Occipital lobe (tissue), 2 donors: ENCODE data around the gene ACOT9. TPM values are rescaled to one million over a fixed set of nuclear protein-coding genes. Genes with fewer than 3 reads are reported as not detected.
A peak's percentile ranks its signal among the peaks of the same experiment; 100 is the strongest.
"Not testable (repeated sequence)": the region's sequence is repeated elsewhere in the genome, so short reads cannot be mapped to it uniquely, and the experiment has no call there.

ENCODE experiments used
- DNase-seq: peaks from one replicate; lab custom pipeline; 2025; lab: John Stamatoyannopoulos, UW
- total RNA-seq: library from RNA; depleted of rRNA; stranded (reverse); fragments of >200 nt; gene quantifications from one replicate; pipeline ENCODE4 v1.2.3, GENCODE V29; 2014

ACOT9 gene
- total RNA-seq, 1 donor from 2014 or later = 19.5 TPM

GRCh38 chrX:23699636-23700194, 43.4 kb downstream of the ACOT9 start:
- DNase-seq = no peak

- peak; percentile 0 for DNase-seq
Observed at GRCh38 chrX:23694606-23695005, 48.5 kb downstream of the ACOT9 start.

DNA sequence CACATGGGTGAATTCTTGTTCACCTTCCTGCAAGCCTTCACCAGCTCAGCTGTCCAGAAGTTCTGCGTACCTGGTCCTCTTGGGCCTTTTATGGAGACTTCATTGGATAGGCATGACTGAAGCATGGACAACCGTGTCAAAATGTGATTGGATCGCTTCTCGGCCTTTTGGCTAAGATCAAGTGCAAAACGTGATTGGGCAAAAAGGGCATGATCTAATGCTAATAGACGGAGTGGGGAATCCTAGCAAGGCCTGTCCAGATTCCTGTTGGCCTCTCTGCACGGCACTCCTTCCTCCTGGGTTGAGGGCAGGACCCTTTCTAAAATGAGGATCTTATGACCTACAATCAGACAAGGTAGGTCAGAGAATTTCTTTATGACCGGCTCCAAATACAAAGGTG, 50.9 kb downstream of the ACOT9 start:
- no peak for DNase-seq

GRCh38 chrX:23676486-23676885, 66.6 kb downstream of the ACOT9 start:
- not testable (repeated sequence) for DNase-seq

GRCh38 chrX:23673108-23673507, 70.0 kb downstream of the ACOT9 start:
- DNase-seq = no peak

- no peak for DNase-seq
Observed at GRCh38 chrX:23670528-23670927, 72.5 kb downstream of the ACOT9 start.

DNA sequence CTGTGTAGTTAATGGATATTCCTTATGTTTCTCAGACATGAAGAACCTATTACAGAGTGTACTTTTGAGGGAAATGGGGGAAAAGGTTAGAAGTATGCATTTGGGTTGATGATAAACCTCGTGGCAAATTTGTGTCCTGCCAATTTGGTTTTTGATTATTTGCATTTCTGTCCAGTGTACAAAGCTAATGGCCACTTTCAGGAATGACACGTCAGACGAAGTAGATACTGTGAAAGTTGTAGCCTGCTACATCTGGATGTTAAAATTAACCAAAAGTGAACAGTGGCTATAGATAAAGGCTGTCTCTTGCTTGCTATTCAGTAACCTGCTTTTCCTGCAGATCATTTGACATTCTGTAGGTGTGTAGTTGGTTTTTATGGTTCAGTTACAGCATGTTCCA, 74.7 kb downstream of the ACOT9 start:
- DNase-seq = no peak

GRCh38 chrX:23667239-23668177, 75.6 kb downstream of the ACOT9 start, which contains the start of gene PRDX4:
Gene PRDX4 (plus strand): TSS chrX:23667493. CDS start chrX:23667571, 78 bp downstream.
- DNase-seq = peak; percentile 77

GRCh38 chrX:23666282-23666681, 76.8 kb downstream of the ACOT9 start:
- no peak for DNase-seq

DNA sequence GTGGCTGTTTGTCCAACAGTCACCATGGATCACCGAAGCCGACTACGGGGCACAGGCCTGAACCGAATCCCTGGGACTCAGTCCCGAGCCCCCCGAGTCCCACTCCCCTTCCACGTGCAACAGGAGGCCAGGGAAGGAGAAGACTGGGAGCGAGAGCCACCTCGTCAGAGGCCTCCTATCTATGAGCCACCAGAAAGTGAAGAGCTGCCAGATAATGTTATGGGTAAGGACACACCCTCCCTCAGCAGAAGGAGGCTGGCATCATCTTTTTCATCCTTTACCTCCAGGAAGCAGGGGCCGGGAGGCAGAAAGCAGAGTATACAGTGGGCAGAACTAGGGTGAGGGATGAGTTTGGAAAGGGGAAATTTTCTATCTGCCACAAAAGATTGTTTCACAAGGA, 78.6 kb downstream of the ACOT9 start:
- DNase-seq = no peak

DNA sequence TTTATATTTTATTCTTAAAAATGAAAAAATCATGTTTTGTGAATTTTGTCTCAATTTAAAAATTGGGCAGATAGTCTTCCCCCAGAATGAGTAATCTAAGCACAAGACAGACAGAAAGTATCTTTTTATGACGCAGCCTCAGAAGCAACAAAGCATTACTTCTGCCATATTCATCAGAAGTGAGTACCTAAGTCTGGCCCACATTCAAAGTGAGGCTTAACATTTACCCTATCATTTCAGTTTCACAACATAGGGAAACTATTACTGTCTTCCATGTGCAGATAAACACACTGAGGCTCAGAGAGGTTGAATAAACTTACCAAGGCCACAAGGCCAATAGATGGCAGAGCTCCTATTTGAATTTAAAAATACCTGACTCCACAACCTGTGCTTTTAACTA, 80.2 kb downstream of the ACOT9 start:
- no peak for DNase-seq

DNA sequence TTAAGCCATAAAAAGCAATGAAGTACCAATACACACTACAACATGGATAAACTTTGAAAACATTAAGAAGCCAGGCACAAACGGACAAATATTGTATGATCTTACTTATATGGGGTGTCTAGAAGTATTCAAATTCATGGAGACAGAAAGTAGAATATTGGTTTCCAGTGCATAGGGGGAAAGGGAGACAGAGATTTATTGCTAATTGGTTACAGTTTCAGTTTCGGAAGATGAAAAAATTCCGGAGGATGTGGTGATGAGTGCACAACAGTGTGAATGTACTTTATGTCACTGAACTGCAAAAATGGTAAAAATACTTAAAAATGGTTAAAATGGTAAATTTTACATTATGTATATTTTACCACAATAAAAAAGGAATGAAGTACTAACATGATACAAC, 80.9 kb downstream of the ACOT9 start:
- no peak for DNase-seq

GRCh38 chrX:23661671-23662070, 81.4 kb downstream of the ACOT9 start:
- no peak for DNase-seq

DNA sequence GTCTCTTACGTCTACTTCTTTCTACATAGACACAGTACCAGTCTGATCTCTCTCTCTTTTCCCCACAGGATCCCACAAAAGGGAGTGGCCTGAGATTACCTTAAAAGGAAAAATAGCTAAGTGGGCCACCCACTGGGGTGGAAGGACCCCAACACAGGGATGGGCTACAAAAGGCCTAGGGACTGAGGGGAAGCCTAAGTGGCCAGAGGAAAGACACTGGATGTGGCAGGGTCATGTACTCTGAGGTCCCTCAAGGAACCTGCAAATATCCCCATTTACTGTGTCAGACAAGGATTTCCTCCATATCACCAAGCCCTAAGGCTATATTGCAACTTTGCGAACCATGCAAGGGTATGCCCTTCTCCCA, 82.3 kb downstream of the ACOT9 start:
- DNase-seq = no peak

DNA sequence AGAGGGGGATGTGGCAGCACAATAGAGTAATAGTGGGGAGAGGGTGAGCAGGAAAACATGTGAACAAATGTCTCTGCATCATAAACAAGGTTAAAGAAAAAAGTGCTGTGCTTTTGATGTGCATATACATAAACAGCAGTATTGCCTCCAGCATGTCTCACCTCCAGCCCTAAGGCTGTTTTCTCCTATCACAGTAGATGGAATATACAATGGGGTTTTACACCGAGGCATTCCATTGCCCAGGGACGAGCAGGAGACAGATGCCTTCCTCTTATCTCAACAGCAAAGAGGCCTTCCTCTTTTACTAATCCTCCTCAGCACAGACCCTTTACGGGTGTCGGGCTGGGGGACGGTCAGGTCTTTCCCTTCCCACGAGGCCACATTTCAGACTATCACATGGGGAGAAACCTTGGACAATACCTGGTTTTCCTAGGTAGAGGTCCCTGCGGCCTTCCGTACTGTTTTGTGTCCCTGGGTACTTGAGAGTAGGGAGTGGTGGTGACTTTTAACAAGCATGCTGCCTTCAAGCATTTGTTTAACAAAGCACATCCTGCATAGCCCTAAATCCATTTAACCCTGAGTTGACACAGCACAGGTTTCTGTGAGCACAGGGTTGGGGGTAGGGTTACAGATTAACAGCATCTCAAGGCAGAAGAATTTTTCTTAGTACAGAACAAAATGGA, 82.9 kb downstream of the ACOT9 start:
- not testable (repeated sequence) for DNase-seq

- no peak for DNase-seq
Observed at GRCh38 chrX:23659339-23659738, 83.7 kb downstream of the ACOT9 start.

- DNase-seq = no peak
Observed at GRCh38 chrX:23656684-23657083, 86.4 kb downstream of the ACOT9 start.

- no peak for DNase-seq
Observed at GRCh38 chrX:23656091-23656490, 87.0 kb downstream of the ACOT9 start.
